ENCODE measurements around the gene PDZD2.

Gene PDZD2

GRCh38 chr5:31844622-31845345 lies 205.9 kb downstream of the PDZD2 start:
- no peak for DNase-seq

GRCh38 chr5:31845361-31845760 lies 206.4 kb downstream of the PDZD2 start:
- no peak for DNase-seq

GRCh38 chr5:31846934-31847333 lies 208.0 kb downstream of the PDZD2 start:
- no peak for DNase-seq

GRCh38 chr5:31847354-31847753 lies 208.4 kb downstream of the PDZD2 start:
- DNase-seq = no peak

- no peak for DNase-seq
These were observed 212.2 kb downstream of the PDZD2 start for GRCh38 chr5:31850981-31851689.

GRCh38 chr5:31853398-31854135 lies 214.6 kb downstream of the PDZD2 start:
- no peak for DNase-seq

GRCh38 chr5:31854181-31855133 lies 215.5 kb downstream of the PDZD2 start:
- no peak for DNase-seq

- no peak for DNase-seq
These were observed 216.5 kb downstream of the PDZD2 start for GRCh38 chr5:31855134-31856040.

- DNase-seq = no peak
These were observed 220.2 kb downstream of the PDZD2 start for GRCh38 chr5:31859096-31859495.

GRCh38 chr5:31860278-31860677 lies 221.3 kb downstream of the PDZD2 start:
- no peak for DNase-seq

GRCh38 chr5:31860726-31861433 lies 221.9 kb downstream of the PDZD2 start:
- no peak for DNase-seq

- DNase-seq = no peak
These were observed 222.7 kb downstream of the PDZD2 start for GRCh38 chr5:31861601-31862000.

GRCh38 chr5:31863991-31864411 lies 225.1 kb downstream of the PDZD2 start:
- no peak for DNase-seq

- DNase-seq = no peak
These were observed 227.2 kb downstream of the PDZD2 start for GRCh38 chr5:31866166-31866565.

GRCh38 chr5:31867219-31867618 lies 228.3 kb downstream of the PDZD2 start:
- no peak for DNase-seq

GRCh38 chr5:31880449-31880848 lies 241.5 kb downstream of the PDZD2 start:
- DNase-seq = no peak

GRCh38 chr5:31884896-31885295 lies 246.0 kb downstream of the PDZD2 start:
- no peak for DNase-seq

GRCh38 chr5:31886206-31886605 lies 247.3 kb downstream of the PDZD2 start:
- no peak for DNase-seq

GRCh38 chr5:31887556-31887955 lies 248.6 kb downstream of the PDZD2 start:
- no peak for DNase-seq

- DNase-seq = no peak
These were observed 249.6 kb downstream of the PDZD2 start for GRCh38 chr5:31888564-31888963.
